OCI-LY3 (cell line): ENCODE results near the gene TSGA10IP.

ENCODE experiments used
- H2AFZ ChIP-seq: fragments of 200-600, 300-600 bp; shearing (Covaris generic); 2 replicates; pipeline ENCODE4 v1.6.0; 2014; ENCODE audit warnings: antibody characterized with exemption, low read depth, low read length
- H3K27ac ChIP-seq: fragments of 200-600, 300-600 bp; sonication (generic); 2 replicates; pipeline ENCODE4 v1.5.1; 2014; ENCODE audit warnings: mild to moderate bottlenecking, low read length, moderate library complexity, mixed read lengths
- H3K27me3 ChIP-seq: fragments of 200-600, 300-600 bp; sonication (generic); 2 replicates; pipeline ENCODE4 v1.6.1; 2014; ENCODE audit warnings: low read depth, low read length, mixed read lengths
- H3K36me3 ChIP-seq: fragments of 200-600, 300-600 bp; sonication (generic); replicated peaks from 2 replicates; pipeline ENCODE3; 2014; ENCODE audit warnings: low read depth, low read length, mixed read lengths
- H3K4me1 ChIP-seq: fragments of 300-600, 200-600 bp; sonication (generic); 2 replicates; pipeline ENCODE4 v1.6.1; 2014; ENCODE audit warnings: low read length, mixed read lengths
- H3K4me2 ChIP-seq: fragments of 200-600, 300-600 bp; sonication (generic); 2 replicates; pipeline ENCODE4 v1.6.1; 2014; ENCODE audit warnings: low read length, mixed read lengths
- H3K4me3 ChIP-seq: fragments of 300-600, 200-600 bp; sonication (generic); 2 replicates; pipeline ENCODE4 v1.5.1; 2014; ENCODE audit warnings: antibody characterized with exemption, mild to moderate bottlenecking, low read length, moderate library complexity
- H3K79me2 ChIP-seq: fragments of 300-600, 200-600 bp; shearing (Covaris generic); 2 replicates; pipeline ENCODE4 v1.6.1; 2014; ENCODE audit warnings: mild to moderate bottlenecking, low read length, mixed read lengths
- H3K9ac ChIP-seq: fragments of 300-600, 200-600 bp; shearing (Covaris generic); 2 replicates; pipeline ENCODE4 v1.6.0; 2014; ENCODE audit warnings: mild to moderate bottlenecking, low read length, moderate library complexity
- H3K9me3 ChIP-seq: fragments of 200-600, 300-600 bp; shearing (Covaris generic); 2 replicates; pipeline ENCODE4 v1.6.1; 2014; ENCODE audit warnings: low read length, mixed read lengths; ENCODE audit not compliant: insufficient read depth
- H4K20me1 ChIP-seq: fragments of 200-600, 300-600 bp; sonication (generic); 2 replicates; pipeline ENCODE4 v1.6.1; 2016; ENCODE audit warnings: low read length, mixed read lengths; ENCODE audit not compliant: insufficient read depth
- EZH2phosphoT487 ChIP-seq: fragments of 200-600 bp; shearing (Covaris generic); IDR thresholded peaks from 2 replicates; pipeline ENCODE4 v1.6.1; 2018; ENCODE audit warnings: antibody characterized with exemption, mixed run types, low read depth
- TF ChIP-seq, protein P1 (sequence below): fragments of 200-600, 300-600 bp; sonication (generic); IDR thresholded peaks from 2 replicates; pipeline ENCODE4 v1.5.1; 2014; ENCODE audit warnings: antibody characterized with exemption, low read length, low read depth

The TSGA10IP gene

DNA sequence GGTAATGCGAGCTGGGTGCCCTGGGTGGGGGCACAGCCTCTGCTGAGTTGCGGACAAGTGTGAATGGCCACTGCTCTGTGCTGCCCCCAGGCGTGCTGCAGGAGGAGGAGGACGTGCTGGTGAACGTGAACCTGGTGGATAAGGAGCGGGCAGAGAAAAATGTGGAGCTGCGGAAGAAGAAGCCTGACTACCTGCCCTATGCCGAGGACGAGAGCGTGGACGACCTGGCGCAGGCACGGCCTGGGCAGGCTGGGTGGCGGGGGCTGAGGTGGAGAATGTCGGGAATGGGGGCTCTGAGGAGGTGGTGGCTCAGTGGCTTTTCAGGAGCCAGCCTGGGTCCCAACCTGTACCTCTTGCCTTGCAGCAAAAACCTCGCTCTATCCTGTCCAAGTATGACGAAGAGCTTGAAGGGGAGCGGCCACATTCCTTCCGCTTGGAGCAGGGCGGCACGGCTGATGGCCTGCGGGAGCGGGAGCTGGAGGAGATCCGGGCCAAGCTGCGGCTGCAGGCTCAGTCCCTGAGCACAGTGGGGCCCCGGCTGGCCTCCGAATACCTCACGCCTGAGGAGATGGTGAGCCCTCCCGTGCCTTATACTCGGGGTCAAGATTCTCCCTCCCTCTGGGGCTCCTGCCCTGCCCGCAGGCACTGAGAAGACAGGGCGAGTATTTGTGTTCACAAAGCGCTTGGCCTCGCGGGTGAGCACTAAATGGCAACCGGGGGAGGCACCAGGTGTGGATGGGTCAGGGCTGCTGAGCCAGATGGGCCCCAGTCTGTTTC, 20.9 kb downstream of the TSGA10IP start:
- H3K36me3 ChIP-seq: peaks cover 42% of the 10 kb centered on the region
- H4K20me1 ChIP-seq: 0 out of 2 replicates have a peak, but pooled peaks cover 7% of the 10 kb centered on the region
- peaks cover 10% of the 10 kb centered on the region for H3K4me1 ChIP-seq
- H3K79me2 ChIP-seq: peaks cover 32% of the 10 kb centered on the region
- no peak overlapping the region for H3K9ac ChIP-seq
- TF ChIP-seq, protein P1, sequence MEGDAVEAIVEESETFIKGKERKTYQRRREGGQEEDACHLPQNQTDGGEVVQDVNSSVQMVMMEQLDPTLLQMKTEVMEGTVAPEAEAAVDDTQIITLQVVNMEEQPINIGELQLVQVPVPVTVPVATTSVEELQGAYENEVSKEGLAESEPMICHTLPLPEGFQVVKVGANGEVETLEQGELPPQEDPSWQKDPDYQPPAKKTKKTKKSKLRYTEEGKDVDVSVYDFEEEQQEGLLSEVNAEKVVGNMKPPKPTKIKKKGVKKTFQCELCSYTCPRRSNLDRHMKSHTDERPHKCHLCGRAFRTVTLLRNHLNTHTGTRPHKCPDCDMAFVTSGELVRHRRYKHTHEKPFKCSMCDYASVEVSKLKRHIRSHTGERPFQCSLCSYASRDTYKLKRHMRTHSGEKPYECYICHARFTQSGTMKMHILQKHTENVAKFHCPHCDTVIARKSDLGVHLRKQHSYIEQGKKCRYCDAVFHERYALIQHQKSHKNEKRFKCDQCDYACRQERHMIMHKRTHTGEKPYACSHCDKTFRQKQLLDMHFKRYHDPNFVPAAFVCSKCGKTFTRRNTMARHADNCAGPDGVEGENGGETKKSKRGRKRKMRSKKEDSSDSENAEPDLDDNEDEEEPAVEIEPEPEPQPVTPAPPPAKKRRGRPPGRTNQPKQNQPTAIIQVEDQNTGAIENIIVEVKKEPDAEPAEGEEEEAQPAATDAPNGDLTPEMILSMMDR: no peak
- no peak for TF ChIP-seq EZH2phosphoT487
- no peak overlapping the region for H2AFZ ChIP-seq
- H3K27me3 ChIP-seq: no peaks in the 10 kb centered on the region
- no peaks in the 10 kb centered on the region for H3K9me3 ChIP-seq
- H3K4me3 ChIP-seq: no peak overlapping the region
- H3K27ac ChIP-seq: no peak overlapping the region
- no peak overlapping the region for H3K4me2 ChIP-seq

DNA sequence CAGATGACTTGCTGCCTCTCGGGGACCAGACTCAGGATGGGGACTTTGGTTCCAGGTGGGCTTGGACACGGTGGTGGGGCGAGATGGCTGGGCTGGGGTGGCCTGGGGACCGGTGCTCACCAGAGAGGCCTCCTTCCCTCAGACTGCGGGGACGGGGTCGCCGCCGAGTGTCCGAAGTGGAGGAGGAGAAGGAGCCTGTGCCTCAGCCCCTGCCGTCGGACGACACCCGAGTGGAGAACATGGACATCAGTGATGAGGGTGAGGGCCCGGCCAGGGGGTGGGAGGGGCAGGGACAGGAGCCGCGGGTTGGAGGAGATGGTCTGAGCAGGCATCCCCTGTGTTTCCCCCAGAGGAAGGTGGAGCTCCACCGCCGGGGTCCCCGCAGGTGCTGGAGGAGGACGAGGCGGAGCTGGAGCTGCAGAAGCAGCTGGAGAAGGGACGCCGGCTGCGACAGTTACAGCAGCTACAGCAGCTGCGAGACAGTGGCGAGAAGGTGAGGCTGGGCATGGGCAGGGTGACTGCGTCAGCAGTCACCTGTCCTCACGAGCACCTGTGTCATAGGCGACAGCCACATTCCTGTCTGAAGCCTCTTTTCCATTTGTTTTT, 22.2 kb downstream of the TSGA10IP start:
- no peaks in the 10 kb centered on the region for H3K27me3 ChIP-seq
- H2AFZ ChIP-seq: no peak overlapping the region
- H3K4me2 ChIP-seq: no peak overlapping the region
- H3K9ac ChIP-seq: no peak overlapping the region
- H3K36me3 ChIP-seq: peaks cover 47% of the 10 kb centered on the region
- H3K79me2 ChIP-seq: peaks cover 23% of the 10 kb centered on the region
- H4K20me1 ChIP-seq: 0 out of 2 replicates have a peak, but pooled peaks cover 5% of the 10 kb centered on the region
- H3K4me1 ChIP-seq: peaks cover 8% of the 10 kb centered on the region
- H3K27ac ChIP-seq: no peak overlapping the region
- TF ChIP-seq, protein P1: no peak
- TF ChIP-seq EZH2phosphoT487: no peak
- no peaks in the 10 kb centered on the region for H3K9me3 ChIP-seq
- H3K4me3 ChIP-seq: no peak overlapping the region

DNA sequence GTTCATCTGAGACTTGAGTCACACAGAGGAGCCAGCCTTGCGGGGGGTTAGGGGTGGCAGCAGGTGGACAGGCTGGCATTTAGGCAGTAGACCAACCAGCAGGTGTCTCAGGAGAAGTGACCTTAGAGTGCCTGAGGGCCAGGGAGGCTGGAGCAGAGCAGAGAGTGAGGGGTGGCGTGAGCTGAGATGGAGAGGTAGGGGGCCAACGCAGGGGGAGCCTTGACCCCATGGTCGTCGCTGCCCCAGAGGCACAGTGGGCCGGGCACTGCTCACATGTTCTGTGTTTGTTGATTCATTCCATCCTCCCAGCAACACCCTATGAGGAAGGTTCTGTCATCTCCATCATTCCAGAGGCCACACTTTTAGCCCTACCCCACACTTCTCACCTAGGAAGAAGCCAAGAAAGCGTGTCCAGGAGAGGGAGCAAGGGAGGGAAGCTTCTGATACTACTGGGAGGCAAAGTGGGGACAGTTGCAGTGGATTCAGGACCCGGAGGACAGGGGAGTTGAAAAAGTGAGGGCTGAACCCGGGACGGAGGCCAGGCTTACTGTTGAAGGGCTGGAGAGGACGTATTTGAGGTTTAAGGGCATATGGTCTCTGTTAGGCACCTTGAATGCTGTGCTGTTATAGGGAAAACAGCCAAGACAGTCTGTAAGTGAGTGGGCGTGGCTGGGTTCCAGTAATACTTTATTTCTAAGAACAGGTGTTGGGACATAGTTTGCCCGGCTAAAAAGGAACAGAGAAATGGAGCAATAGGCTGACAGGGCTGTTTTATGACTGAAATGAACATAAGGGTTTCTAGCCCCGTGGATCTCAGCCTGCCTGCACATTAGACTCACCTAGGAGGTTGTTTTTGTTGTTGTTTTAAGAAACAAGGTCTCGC, 23.6 kb downstream of the TSGA10IP start:
- Histone ChIP-seq H3K4me2 (no peak overlapping the region), H3K27me3 (no peaks in the 10 kb centered on the region), H3K4me1 (no peaks in the 10 kb centered on the region), H3K36me3 (peaks cover 56% of the 10 kb centered on the region), H3K9me3 (no peaks in the 10 kb centered on the region), H3K27ac (no peak overlapping the region), H4K20me1 (no peaks in the 10 kb centered on the region), H3K9ac (no peak overlapping the region), H3K79me2 (peaks cover 9% of the 10 kb centered on the region), H3K4me3 (no peak overlapping the region), H2AFZ (no peak overlapping the region)
- TF ChIP-seq, protein P1: no peak
- no peak for TF ChIP-seq EZH2phosphoT487

DNA sequence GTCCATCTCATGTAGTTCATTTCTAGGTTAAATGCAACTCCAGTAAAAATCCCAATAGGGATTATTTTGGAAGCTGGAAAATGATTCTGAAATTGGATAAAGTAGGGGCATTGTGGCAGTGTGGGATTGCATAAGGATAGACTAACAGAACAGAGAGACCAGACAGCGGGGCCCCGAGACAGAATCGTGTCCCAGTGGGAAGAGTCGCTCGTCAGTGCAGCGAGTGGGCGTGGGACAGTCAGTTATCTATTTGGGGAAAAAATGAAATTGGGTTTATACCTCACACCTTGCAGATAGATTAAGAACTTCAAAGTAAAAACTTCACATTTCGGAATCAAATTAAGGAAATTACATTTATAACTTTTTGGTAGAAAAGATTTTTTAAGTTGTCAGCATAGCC, 26.8 kb downstream of the TSGA10IP start:
- no peak overlapping the region for H2AFZ ChIP-seq
- no peak overlapping the region for H3K27ac ChIP-seq
- no peaks in the 10 kb centered on the region for H3K27me3 ChIP-seq
- peaks cover 41% of the 10 kb centered on the region for H3K36me3 ChIP-seq
- H4K20me1 ChIP-seq: no peaks in the 10 kb centered on the region
- no peak overlapping the region for H3K4me3 ChIP-seq
- no peaks in the 10 kb centered on the region for H3K79me2 ChIP-seq
- TF ChIP-seq EZH2phosphoT487: no peak
- TF ChIP-seq, protein P1: no peak
- H3K4me2 ChIP-seq: no peak overlapping the region
- H3K9ac ChIP-seq: no peak overlapping the region
- no peaks in the 10 kb centered on the region for H3K9me3 ChIP-seq
- H3K4me1 ChIP-seq: no peaks in the 10 kb centered on the region
